NCI-H69 (cell line): Measurements from ENCODE around the gene LMOD2.

Experiments used
- DNase-seq: peaks from one replicate; lab custom pipeline; 2025; lab: John Stamatoyannopoulos, UW

LMOD2 gene

GRCh38 chr7:123673137-123673732, 17.6 kb downstream of the LMOD2 start:
- DNase-seq = no peak

- no peak for DNase-seq
Measured at GRCh38 chr7:123673752-123674398, 18.2 kb downstream of the LMOD2 start.

GRCh38 chr7:123674399-123675180, 18.9 kb downstream of the LMOD2 start:
- DNase-seq = no peak

- DNase-seq = no peak
Measured at GRCh38 chr7:123675181-123675473, 19.5 kb downstream of the LMOD2 start.

GRCh38 chr7:123677061-123677715, 21.5 kb downstream of the LMOD2 start:
- no peak for DNase-seq

GRCh38 chr7:123679614-123680013, 23.9 kb downstream of the LMOD2 start:
- DNase-seq = no peak

- DNase-seq = no peak
Measured at GRCh38 chr7:123680580-123680979, 24.9 kb downstream of the LMOD2 start.

GRCh38 chr7:123681561-123681960, 25.9 kb downstream of the LMOD2 start:
- DNase-seq = no peak

- DNase-seq = peak; percentile 68
Measured at GRCh38 chr7:123682690-123683089, 27.0 kb downstream of the LMOD2 start.

- DNase-seq = no peak
Measured at GRCh38 chr7:123687161-123687560, 31.5 kb downstream of the LMOD2 start.

GRCh38 chr7:123687727-123688126, 32.1 kb downstream of the LMOD2 start:
- no peak for DNase-seq

- DNase-seq = no peak
Measured at GRCh38 chr7:123689250-123689649, 33.6 kb downstream of the LMOD2 start.

GRCh38 chr7:123690550-123690949, 34.9 kb downstream of the LMOD2 start:
- DNase-seq = no peak

- DNase-seq = peak; percentile 19
Measured at GRCh38 chr7:123692471-123692877, 36.8 kb downstream of the LMOD2 start.

GRCh38 chr7:123695944-123696677, 40.4 kb downstream of the LMOD2 start:
- DNase-seq = no peak

- no peak for DNase-seq
Measured at GRCh38 chr7:123705211-123705901, 49.7 kb downstream of the LMOD2 start.

GRCh38 chr7:123709525-123709924, 53.9 kb downstream of the LMOD2 start:
- DNase-seq = no peak

GRCh38 chr7:123710683-123711082, 55.0 kb downstream of the LMOD2 start:
- DNase-seq = no peak

GRCh38 chr7:123711832-123712293, 56.2 kb downstream of the LMOD2 start:
- DNase-seq = no peak

- DNase-seq = no peak
Measured at GRCh38 chr7:123712619-123713018, 57.0 kb downstream of the LMOD2 start.
